WTC11 (cell line): ENCODE data around the gene CDH13. TPM values are rescaled to one million over a fixed set of nuclear protein-coding genes. Genes with fewer than 3 reads are reported as not detected.

ENCODE experiments used
- ATAC-seq: fragments of 200-7000 bp; cut with Tn5 transposase; 2 replicates; pipeline ENCODE4 v1.10.0; 2021; ENCODE audit warnings: mild to moderate bottlenecking, moderate library complexity
- CTCF ChIA-PET: fragments of 300-600 bp; sonication (Branson Sonifier 250); formaldehyde crosslinking; loops from one replicate; lab custom pipeline; 2021; ENCODE audit warnings: antibody characterized with exemption; lab: Charles Lee
- POLR2A ChIA-PET: fragments of 350-600 bp; sonication (Branson Sonifier 250); formaldehyde crosslinking; loops from one replicate; lab custom pipeline; 2021; ENCODE audit warnings: antibody characterized with exemption; lab: Charles Lee
- DNase-seq: peaks from one replicate; pipeline ENCODE4 v3.0.0; 2021; ENCODE audit warnings: low spot score
- H3K27ac Mint-ChIP-seq: 2 replicates; pipeline ENCODE4 v1.8.0; 2021; ENCODE audit warnings: mixed read lengths
- H3K27me3 Mint-ChIP-seq: 2 replicates; pipeline ENCODE4 v1.8.0; 2021; ENCODE audit warnings: low read depth, mild to moderate bottlenecking, moderate library complexity, mixed read lengths
- H3K36me3 Mint-ChIP-seq: 2 replicates; pipeline ENCODE4 v1.8.0; 2021; ENCODE audit warnings: mixed read lengths
- H3K4me1 Mint-ChIP-seq: 2 replicates; pipeline ENCODE4 v1.8.0; 2022; ENCODE audit warnings: mixed read lengths
- H3K4me3 Mint-ChIP-seq: 2 replicates; pipeline ENCODE4 v1.8.0; 2021; ENCODE audit warnings: mild to moderate bottlenecking, moderate library complexity, mixed read lengths
- H3K9me3 Mint-ChIP-seq: 2 replicates; pipeline ENCODE4 v1.8.0; 2021; ENCODE audit warnings: mixed read lengths
- AR ChIP-seq: fragments of 250-450 bp; sonication (Bioruptor Pico); IDR thresholded peaks from 2 replicates; pipeline ENCODE4 v1.9.0; 2021; ENCODE audit warnings: mild to moderate bottlenecking
- ATF1 ChIP-seq: sonication (generic); formaldehyde crosslinking; IDR thresholded peaks from 2 replicates; pipeline ENCODE4 v1.8.1; 2023; ENCODE audit warnings: mild to moderate bottlenecking, moderate library complexity, missing genetic modification reagents
- ATF6 ChIP-seq: sonication (generic); formaldehyde crosslinking; IDR thresholded peaks from 2 replicates; pipeline ENCODE4 v1.8.1; 2023; ENCODE audit warnings: mild to moderate bottlenecking, missing genetic modification reagents
- CREM ChIP-seq: sonication (generic); formaldehyde crosslinking; IDR thresholded peaks from 2 replicates; pipeline ENCODE4 v1.8.1; 2022; ENCODE audit warnings: mild to moderate bottlenecking, missing genetic modification reagents, moderate library complexity
- E2F5 ChIP-seq: sonication (generic); formaldehyde crosslinking; IDR thresholded peaks from 2 replicates; pipeline ENCODE4 v1.8.1; 2022; ENCODE audit warnings: mild to moderate bottlenecking, moderate library complexity, missing genetic modification reagents
- ELF4 ChIP-seq: sonication (generic); formaldehyde crosslinking; IDR thresholded peaks from 2 replicates; pipeline ENCODE4 v1.8.1; 2022; ENCODE audit warnings: low read depth, mild to moderate bottlenecking, moderate library complexity, missing genetic modification reagents
- EMX1 ChIP-seq: fragments of 250-450 bp; sonication (Bioruptor Pico); IDR thresholded peaks from 2 replicates; pipeline ENCODE4 v1.8.0; 2021; ENCODE audit warnings: mild to moderate bottlenecking
- GTF2I ChIP-seq: fragments of 250-450 bp; sonication (Bioruptor Pico); conservative IDR thresholded peaks from 2 replicates; pipeline ENCODE4 v1.4.0; 2021; ENCODE audit warnings: mild to moderate bottlenecking
- JAZF1 ChIP-seq: fragments of 250-450 bp; sonication (Bioruptor Pico); IDR thresholded peaks from 2 replicates; pipeline ENCODE4 v1.9.0; 2021; ENCODE audit warnings: moderate library complexity, mild to moderate bottlenecking, inconsistent platforms
- JUN ChIP-seq: sonication (generic); formaldehyde crosslinking; IDR thresholded peaks from 2 replicates; pipeline ENCODE4 v1.8.0; 2023; ENCODE audit warnings: mild to moderate bottlenecking, missing genetic modification reagents
- MLX ChIP-seq: sonication (generic); formaldehyde crosslinking; IDR thresholded peaks from 2 replicates; pipeline ENCODE4 v1.8.1; 2023; ENCODE audit warnings: mild to moderate bottlenecking, missing genetic modification reagents, moderate library complexity
- MYBL2 ChIP-seq: sonication (generic); formaldehyde crosslinking; IDR thresholded peaks from 2 replicates; pipeline ENCODE4 v1.8.1; 2023; ENCODE audit warnings: mild to moderate bottlenecking, moderate library complexity, missing genetic modification reagents
- TEAD4 ChIP-seq: sonication (generic); formaldehyde crosslinking; IDR thresholded peaks from 2 replicates; pipeline ENCODE4 v1.8.0; 2022; ENCODE audit warnings: mild to moderate bottlenecking, missing genetic modification reagents
- TP53 ChIP-seq: sonication (generic); formaldehyde crosslinking; IDR thresholded peaks from 2 replicates; pipeline ENCODE4 v1.8.1; 2023; ENCODE audit warnings: mild to moderate bottlenecking, missing genetic modification reagents
- USF2 ChIP-seq: sonication (generic); formaldehyde crosslinking; IDR thresholded peaks from 2 replicates; pipeline ENCODE4 v1.8.1; 2023; ENCODE audit warnings: mild to moderate bottlenecking, missing genetic modification reagents, moderate library complexity
- ZNF281 ChIP-seq: sonication (generic); formaldehyde crosslinking; IDR thresholded peaks from 2 replicates; pipeline ENCODE4 v1.8.0; 2023; ENCODE audit warnings: mild to moderate bottlenecking, missing genetic modification reagents
- ZNF416 ChIP-seq: fragments of 250-450 bp; sonication (Bioruptor Pico); IDR thresholded peaks from 2 replicates; pipeline ENCODE4 v1.9.0; 2021; ENCODE audit warnings: mild to moderate bottlenecking, inconsistent platforms
- ZNF423 ChIP-seq: fragments of 250-450 bp; sonication (Bioruptor Pico); IDR thresholded peaks from 2 replicates; pipeline ENCODE4 v2.1.2; 2022; ENCODE audit warnings: mild to moderate bottlenecking, moderate library complexity
- total RNA-seq: library from RNA; stranded (reverse); gene quantifications from 3 replicates; pipeline ENCODE4 v1.2.3, GENCODE V29; 2021

CDH13 gene
- total RNA-seq, 1 experiment from 2014 or later, result 0.81 TPM

GRCh38 chr16:83455716-83456115 is 828.9 kb downstream of the CDH13 start:
- no peak overlapping the region for H3K27ac Mint-ChIP-seq
- ChIA-PET POLR2A (no interaction called here), CTCF (interaction anchor here (1.2 kb wide), 1 partner anchor 56 kb away, joined by 3 read pairs; no protein-coding TSS in a partner anchor)
- TF ChIP-seq ZNF281 (CRISPR knock-in tag), result no peak
- TF ChIP-seq E2F5 (CRISPR knock-in tag), result no peak
- no peak for TF ChIP-seq ATF1 (CRISPR knock-in tag)
- no peak for TF ChIP-seq EMX1 (CRISPR knock-in tag)
- TF ChIP-seq ZNF423 (CRISPR knock-in tag), result no peak
- no peak for TF ChIP-seq ZNF416 (CRISPR knock-in tag)
- TF ChIP-seq CREM, result no peak
- no peak for TF ChIP-seq AR (CRISPR knock-in tag)
- no peak for TF ChIP-seq JUN (CRISPR knock-in tag)
- no peak for TF ChIP-seq TEAD4 (CRISPR knock-in tag)
- TF ChIP-seq TP53 (CRISPR knock-in tag), result no peak
- no peak for TF ChIP-seq GTF2I (CRISPR knock-in tag)
- TF ChIP-seq ELF4 (CRISPR knock-in tag), result no peak
- TF ChIP-seq ATF6 (CRISPR knock-in tag), result no peak
- no peak for TF ChIP-seq MLX (CRISPR knock-in tag)
- no peak for TF ChIP-seq USF2
- no peak for TF ChIP-seq MYBL2 (CRISPR knock-in tag)
- no peak for TF ChIP-seq JAZF1 (CRISPR knock-in tag)
- TF ChIP-seq, all 79 proteins: peak for 0
- Mint-ChIP-seq H3K27me3 (no peaks in the 10 kb centered on the region), H3K4me3 (no peak overlapping the region), H3K4me1 (no peaks in the 10 kb centered on the region), H3K9me3 (no peaks in the 10 kb centered on the region), H3K36me3 (no peaks in the 10 kb centered on the region)
- no peak for ATAC-seq
- DNase-seq, result no peak
